ENCODE results near the gene MRPL55. TPM values are rescaled to one million over a fixed set of nuclear protein-coding genes. Genes with fewer than 3 reads are reported as not detected.

The MRPL55 gene
- total RNA-seq, 4 donors from 2014 or later, result 99.3 to 161 (median 119) TPM

DNA sequence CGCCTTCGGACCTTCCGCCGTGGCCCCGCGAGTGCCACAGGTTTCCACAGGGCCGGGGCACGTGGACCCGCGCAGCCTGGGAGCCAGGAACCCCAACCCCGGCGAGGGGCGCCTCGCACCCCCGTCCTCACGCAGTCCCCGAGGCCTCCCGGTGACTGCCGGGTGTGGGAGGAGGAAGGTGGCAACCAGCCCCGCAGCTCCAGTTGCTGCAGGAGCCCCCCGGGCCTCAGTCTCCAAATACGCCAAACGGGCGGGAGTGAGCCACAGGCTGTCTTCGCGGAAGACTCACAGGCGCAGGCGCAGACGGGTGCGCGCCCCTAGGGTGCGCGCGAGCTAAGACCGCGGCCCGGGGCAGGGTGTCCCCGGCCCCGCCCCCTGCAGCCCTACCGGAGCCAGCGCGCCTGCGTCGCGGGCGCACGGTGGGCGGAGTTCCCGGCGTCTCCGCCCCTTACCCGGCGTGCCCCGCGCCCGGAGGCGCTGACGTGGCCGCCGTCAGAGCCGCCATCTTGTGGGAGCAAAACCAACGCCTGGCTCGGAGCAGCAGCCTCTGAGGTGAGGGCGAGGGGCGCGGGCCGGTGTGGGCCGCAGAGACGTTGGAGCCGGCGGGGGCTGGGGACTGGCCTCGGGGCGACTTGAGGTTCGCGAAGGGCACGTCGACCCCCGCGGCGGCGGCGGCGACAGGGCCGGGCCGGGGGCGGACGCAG lies 26.7 kb downstream of the MRPL55 start, which contains the start of gene ARF1:
Gene ARF1 (plus strand): TSS at position 495 of the 704 bp plus-strand sequence. CDS start 14,407 bp downstream, outside the sequence.
- peaks cover 52% of the 10 kb centered on the region for H3K4me1 ChIP-seq
- peak within 1 kb of the TSS; percentile 97 for H3K4me3 ChIP-seq
- no peaks in the 10 kb centered on the region for H3K9me3 ChIP-seq
- H3K36me3 ChIP-seq, result no peaks in the 10 kb centered on the region
- 0% methylated on average over 17 of the region's 87 CpGs for WGBS
- peak; percentile 92 for DNase-seq (ENCODE audit: low spot score in 2 of 2)
- TF ChIP-seq EP300 (IDR thresholded peaks at IDR 0.05) (no peak), POLR2AphosphoS5 (IDR thresholded peaks at IDR 0.05) (peak in 2 of 3 donors; percentile 80 to 84), POLR2A (IDR thresholded peaks at IDR 0.05) (peak; percentile 69 to 96)
- TF ChIP-seq, protein P1, sequence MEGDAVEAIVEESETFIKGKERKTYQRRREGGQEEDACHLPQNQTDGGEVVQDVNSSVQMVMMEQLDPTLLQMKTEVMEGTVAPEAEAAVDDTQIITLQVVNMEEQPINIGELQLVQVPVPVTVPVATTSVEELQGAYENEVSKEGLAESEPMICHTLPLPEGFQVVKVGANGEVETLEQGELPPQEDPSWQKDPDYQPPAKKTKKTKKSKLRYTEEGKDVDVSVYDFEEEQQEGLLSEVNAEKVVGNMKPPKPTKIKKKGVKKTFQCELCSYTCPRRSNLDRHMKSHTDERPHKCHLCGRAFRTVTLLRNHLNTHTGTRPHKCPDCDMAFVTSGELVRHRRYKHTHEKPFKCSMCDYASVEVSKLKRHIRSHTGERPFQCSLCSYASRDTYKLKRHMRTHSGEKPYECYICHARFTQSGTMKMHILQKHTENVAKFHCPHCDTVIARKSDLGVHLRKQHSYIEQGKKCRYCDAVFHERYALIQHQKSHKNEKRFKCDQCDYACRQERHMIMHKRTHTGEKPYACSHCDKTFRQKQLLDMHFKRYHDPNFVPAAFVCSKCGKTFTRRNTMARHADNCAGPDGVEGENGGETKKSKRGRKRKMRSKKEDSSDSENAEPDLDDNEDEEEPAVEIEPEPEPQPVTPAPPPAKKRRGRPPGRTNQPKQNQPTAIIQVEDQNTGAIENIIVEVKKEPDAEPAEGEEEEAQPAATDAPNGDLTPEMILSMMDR (IDR thresholded peaks at IDR 0.05), result peak in 1 of 2 donors; percentile 22
- H3K27ac ChIP-seq, result peak within 1 kb of the TSS; percentile 98
- H3K27me3 ChIP-seq, result no peaks in the 10 kb centered on the region

GRCh38 chr1:228081578-228082213 lies 27.4 kb downstream of the MRPL55 start:
- TF ChIP-seq, protein P1 (IDR thresholded peaks at IDR 0.05), result no peak
- TF ChIP-seq POLR2A (IDR thresholded peaks at IDR 0.05) (no peak), EP300 (IDR thresholded peaks at IDR 0.05) (no peak), POLR2AphosphoS5 (IDR thresholded peaks at IDR 0.05) (no peak)

GRCh38 chr1:228081144-228081543 lies 28.0 kb downstream of the MRPL55 start:
- peaks cover 40% of the 10 kb centered on the region for H3K4me1 ChIP-seq
- no peaks in the 10 kb centered on the region for H3K9me3 ChIP-seq
- no peaks in the 10 kb centered on the region for H3K36me3 ChIP-seq
- no peaks in the 10 kb centered on the region for H3K27me3 ChIP-seq
- TF ChIP-seq POLR2AphosphoS5 (IDR thresholded peaks at IDR 0.05), result no peak
- TF ChIP-seq EP300 (IDR thresholded peaks at IDR 0.05), result no peak
- no peak for TF ChIP-seq POLR2A (IDR thresholded peaks at IDR 0.05)
- TF ChIP-seq, protein P1 (IDR thresholded peaks at IDR 0.05), result no peak
- 68% methylated on average over 6 of the region's 7 CpGs for WGBS
- H3K27ac ChIP-seq, result no peak overlapping the region
- DNase-seq (ENCODE audit: low spot score in 2 of 2), result peak in 1 of 2 donors; percentile 68
- peak overlapping the region; percentile 97 for H3K4me3 ChIP-seq

More at GRCh38 chr1:228081578-228082213, 27.4 kb downstream of the MRPL55 start:
- Histone ChIP-seq H3K4me3 (peak overlapping the region; percentile 97), H3K36me3 (no peaks in the 10 kb centered on the region), H3K4me1 (peaks cover 45% of the 10 kb centered on the region), H3K27ac (peak overlapping the region; percentile 98), H3K27me3 (no peaks in the 10 kb centered on the region), H3K9me3 (no peaks in the 10 kb centered on the region)
- DNase-seq (ENCODE audit: low spot score in 2 of 2), result peak in 1 of 2 donors; percentile 73
- 19% methylated on average over 9 of the region's 31 CpGs for WGBS

GRCh38 chr1:228079601-228080263 lies 29.4 kb downstream of the MRPL55 start:
- peak in 1 of 2 donors; percentile 57 for DNase-seq (ENCODE audit: low spot score in 2 of 2)
- TF ChIP-seq, protein P1 (IDR thresholded peaks at IDR 0.05), result no peak
- TF ChIP-seq POLR2A (IDR thresholded peaks at IDR 0.05), result no peak
- no peak for TF ChIP-seq EP300 (IDR thresholded peaks at IDR 0.05)
- TF ChIP-seq POLR2AphosphoS5 (IDR thresholded peaks at IDR 0.05), result no peak
- 76% methylated on average over 7 of the region's 7 CpGs for WGBS
- Histone ChIP-seq H3K4me3 (no peak overlapping the region), H3K4me1 (peaks cover 26% of the 10 kb centered on the region), H3K36me3 (no peaks in the 10 kb centered on the region), H3K9me3 (no peaks in the 10 kb centered on the region), H3K27ac (no peak overlapping the region), H3K27me3 (no peaks in the 10 kb centered on the region)

Data from suprapubic skin (tissue), 4 donors.